NCI-H2107 treated with DMSO at 0.1 percent for 48 hours (cell line): ENCODE data around the gene HAND2.

Experiments
- DNase-seq: peaks from one replicate; lab custom pipeline; 2025; ENCODE audit not compliant: unreplicated experiment; lab: John Stamatoyannopoulos, UW

Gene HAND2

DNA sequence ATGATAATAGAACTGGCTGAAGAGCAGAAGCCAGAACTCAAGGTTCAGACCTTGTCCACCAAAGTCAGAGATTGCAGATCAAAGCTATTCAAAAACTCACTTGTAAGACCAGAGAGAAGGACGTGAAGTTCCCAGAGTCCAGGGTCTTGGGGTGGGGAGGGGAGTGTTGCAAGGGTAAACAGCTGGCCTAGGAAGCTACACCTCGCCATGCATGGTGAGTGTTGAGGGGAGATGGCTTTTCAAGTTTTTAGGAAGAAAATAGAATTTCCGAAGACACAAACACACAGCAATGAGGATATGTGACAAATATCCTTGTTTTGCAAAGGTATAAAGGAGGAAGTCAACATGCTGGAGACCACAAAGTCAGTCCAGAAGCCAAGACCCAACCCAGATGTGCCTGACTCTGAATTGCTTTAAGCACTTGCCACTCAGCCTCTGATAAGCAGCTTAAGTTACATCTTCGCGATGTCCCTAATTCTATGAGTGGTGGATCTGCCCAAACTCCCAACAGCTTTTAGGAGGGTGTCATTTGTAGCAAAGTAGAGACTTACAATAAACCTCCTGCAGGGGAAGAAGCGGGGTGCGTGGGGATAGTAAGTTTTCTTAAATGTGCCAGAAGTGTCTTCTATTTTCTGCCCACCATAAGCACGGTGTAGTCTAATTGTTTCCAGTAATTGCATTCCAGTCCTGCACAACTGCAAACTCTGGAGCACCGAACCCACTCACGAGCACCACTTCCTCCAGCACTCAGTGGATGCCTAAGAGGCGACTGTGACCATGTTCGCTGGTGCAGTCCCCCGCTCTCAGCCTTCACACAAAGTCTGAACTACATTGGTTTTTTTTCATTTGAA, 26.5 kb downstream of the HAND2 start:
- DNase-seq: no peak

DNA sequence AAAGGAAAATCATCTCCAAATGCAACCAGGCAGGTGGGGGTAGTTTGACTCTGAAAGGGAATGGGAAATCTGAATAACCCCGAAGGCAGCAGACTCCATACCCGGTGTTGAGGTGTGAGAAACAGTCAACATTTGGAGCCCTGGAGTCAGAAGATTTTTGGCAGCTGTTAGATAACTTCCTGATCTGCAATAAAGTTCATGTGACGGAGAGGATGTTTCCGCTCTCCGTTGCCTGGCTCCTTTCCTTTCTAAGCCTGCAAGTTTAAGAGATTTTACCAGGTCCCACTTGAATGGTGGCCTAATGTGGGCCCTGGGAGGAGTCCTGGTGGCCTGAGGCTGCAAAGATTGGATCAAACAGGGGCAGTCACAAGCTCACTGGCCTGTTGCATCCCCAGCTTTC, 27.7 kb downstream of the HAND2 start:
- DNase-seq: no peak

DNA sequence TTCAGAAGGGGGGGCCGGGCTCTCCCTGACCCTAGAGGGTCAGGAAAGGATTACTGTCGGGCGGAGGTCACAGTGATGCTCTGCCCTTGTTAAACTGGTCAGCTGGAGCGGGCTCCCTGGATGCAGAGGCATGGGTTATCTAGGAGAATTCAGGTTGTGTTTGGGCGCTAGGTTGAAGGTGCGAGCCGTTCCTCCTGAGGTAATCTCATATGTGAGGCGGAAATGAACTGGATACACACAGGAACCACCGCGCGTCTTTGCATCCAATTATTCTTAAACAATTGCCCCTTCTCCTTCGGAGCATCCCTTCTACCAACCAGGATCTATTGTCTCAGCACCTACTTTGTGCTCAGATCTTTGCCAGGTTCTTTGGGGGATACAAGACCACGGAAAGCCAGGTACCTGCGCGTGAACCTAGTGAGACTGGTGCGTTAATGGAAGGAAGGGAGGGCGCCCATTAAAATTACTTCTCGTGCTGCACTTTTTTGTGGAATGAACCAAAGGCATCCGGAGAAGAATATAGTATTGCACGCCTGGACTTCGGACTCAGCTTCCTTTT, 28.4 kb downstream of the HAND2 start:
- no peak for DNase-seq

DNA sequence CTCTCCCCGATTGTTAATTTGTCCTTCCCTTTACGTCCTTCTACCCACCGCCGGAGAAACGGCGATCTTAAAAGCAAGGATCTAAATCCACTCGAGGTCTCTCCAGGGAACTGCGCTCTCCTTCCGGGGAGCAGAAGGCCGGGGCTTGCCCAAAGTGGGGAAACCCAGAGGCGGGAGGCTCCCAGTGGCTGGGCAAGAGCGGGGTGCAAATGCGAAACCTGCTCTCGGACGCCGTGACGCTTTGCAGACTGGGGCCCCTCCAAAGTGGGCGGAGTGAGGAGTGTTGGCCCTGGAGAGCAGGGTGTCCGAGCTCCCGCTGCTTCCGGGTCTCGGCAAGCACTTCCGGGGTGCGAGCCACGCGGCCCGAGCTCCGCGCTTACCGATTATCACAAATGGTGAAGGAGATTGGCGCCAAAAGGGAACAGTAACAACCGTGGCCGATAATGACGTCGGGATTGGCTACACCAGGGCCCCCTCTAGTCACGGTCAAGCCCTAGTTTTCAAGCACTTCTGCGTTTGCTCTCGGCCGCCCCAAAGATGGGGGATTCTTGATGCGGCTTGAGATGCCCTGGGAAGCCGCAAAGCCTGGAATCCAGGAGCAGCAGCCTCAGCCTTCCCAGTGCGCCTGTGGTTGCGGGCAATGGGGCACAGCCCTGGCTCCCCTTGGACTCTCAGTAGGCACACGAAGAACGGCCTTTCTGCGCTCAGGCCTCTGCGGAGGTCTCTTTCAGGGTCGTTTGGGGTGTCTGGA, 29.0 kb downstream of the HAND2 start:
- DNase-seq: no peak

DNA sequence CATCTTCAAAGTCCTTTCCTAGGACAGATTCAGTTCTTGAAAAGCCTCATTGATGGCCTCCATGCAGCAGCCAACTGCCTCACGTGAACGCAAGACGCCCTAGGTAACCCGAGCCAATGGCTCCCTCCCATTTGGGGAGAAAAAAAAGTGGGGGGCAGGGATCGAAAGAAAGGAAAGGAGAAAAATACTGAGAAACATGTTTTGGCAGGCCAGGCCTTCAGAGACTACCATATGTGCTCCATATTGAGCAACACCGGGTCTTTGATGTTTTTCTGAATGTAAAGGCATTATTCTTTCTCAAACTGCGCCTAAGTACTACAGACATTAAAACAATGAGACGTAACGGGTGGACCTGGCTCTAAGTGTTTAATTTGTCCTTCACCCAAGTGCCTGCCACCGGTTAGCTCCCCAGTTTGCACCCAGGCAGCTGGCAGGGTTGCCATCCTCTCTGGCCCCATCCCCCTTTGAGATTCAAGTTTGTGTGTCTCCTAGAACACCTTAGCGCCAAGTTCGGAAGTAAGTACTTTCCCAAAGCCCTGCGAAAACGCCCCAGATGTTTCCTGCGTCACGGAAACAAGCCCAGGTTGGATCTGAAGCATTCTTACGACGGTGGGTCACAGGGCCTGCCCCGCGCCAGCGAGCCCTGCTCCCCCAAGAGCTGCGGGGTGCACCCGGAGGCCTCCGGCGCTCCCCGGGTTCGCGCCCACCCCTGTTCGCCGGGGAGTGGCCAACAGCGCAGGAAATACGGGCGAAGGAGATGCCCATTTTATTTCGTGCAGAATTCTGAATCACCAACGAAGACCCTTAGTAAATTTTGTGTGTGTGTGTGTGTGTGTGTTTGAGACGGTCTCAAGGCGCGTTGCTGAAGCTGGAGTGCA, 30.1 kb downstream of the HAND2 start:
- no peak for DNase-seq

DNA sequence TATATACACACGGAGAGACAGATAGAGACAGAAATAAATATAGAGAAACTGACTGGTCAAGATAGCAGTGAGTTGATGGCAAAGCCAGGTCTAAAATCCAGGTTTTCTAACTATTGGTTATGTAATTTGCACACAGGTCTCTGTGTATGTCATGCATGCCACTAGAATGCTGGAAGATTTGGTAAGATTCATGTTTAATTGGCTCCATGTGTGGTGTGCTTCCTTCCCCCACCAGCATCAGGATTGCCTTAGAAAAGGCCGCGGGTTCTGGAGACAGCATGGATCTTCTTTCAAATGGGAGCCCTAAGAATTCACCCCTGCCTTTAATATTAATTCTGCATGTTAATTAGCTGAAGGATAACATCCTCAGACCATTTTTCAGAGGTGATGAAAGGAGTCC, 31.3 kb downstream of the HAND2 start:
- no peak for DNase-seq

DNA sequence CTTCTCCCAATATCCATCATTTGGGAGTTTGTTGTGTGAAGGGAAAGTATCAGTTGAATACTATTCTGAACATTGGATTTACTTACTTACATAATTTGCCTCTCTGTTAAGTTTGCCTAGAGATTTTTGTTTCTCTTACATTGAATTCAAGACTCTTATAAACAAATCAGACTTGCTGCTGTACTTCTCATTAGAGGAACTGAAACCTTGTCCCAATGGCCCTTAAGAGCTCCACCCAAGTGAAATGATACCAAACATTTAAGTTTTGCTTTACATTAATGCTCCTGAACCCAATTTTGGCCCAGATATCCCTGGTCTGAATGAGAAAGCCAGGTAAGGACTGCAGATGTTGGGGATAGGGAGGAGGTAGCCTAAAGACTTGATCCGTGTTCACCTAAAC, 32.0 kb downstream of the HAND2 start:
- no peak for DNase-seq

DNA sequence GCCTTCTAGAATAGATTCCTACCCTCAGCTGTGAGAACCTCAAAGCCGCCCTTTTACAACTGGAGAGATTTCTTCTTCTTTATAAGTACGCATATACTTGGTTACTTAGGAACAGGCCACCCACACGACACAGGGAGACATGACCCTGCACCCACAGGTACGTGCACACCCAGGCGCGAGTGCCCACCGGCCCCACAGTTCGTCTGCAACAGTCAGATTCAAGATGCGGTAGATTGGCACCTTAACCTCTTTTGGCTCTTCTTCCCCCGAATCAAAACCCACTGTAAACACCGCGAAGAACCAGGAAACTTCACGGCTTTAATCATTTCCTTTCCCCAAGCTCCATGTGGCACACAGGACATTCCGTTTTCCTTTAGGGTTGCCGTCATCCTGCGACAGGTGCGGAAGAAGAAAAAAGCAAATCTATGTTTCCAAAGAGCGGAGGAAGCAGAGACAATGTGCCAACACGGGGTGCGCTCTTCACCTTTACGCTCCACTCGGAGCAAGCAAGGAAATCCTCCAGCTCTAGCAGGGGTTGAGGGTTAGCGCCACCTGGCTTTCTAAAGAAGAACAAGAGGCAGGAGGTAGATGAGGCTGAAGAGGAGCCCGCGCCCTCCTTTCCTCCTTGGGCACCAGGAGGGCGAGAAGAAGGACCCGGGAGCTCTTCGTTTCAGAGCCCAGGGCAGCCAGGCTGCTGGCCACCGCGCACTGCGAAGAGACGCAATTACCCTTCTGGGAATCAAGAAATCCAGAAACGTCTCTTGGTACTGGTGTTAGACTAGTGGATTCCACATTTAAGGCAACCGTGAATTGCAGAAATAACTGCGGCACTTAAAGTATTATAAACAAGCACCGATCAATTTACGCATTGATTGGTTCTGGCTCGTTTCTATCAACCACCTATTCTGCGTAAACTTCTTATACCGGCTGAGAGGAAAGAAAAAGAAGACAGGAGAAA, 35.7 kb downstream of the HAND2 start:
- DNase-seq: peak; percentile 40

DNA sequence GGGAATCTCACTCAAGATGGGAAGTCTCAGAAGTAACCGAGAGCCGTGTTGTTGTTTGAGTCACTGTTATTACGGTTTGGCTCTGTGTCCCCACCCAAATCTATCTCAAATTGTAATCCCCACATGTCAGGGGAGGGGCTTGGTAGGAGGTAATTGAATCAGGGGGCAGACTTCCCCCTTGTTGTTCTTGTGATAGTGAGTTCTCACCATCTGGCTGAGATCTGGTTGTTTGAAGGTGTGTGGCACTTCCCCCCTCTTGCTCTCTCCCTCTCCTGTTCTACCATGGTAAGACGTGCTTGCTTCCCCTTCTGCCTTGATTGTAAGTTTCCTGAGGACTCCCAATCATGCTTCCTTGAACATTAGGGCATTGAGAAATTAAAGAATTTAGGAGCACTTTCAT, 37.0 kb downstream of the HAND2 start:
- DNase-seq: no peak

DNA sequence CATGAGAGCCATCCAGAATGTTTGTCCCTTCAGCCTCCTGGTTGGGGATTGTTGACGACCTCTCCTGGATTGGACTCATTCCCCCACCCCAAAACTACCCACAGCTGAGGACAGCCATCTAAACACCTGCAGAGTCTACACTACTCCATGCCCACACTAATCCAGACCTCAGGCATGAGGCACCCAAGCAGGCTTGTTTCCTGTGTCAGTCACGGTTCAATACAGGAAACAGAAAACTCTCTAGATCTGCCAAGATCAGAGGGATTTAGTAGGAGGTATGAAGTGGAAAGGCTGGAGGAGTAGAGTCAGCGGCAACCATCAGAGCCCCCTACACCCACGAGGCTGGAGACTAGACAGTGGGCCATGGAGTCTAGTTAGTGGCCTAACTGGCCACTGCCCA, 37.7 kb downstream of the HAND2 start:
- no peak for DNase-seq

DNA sequence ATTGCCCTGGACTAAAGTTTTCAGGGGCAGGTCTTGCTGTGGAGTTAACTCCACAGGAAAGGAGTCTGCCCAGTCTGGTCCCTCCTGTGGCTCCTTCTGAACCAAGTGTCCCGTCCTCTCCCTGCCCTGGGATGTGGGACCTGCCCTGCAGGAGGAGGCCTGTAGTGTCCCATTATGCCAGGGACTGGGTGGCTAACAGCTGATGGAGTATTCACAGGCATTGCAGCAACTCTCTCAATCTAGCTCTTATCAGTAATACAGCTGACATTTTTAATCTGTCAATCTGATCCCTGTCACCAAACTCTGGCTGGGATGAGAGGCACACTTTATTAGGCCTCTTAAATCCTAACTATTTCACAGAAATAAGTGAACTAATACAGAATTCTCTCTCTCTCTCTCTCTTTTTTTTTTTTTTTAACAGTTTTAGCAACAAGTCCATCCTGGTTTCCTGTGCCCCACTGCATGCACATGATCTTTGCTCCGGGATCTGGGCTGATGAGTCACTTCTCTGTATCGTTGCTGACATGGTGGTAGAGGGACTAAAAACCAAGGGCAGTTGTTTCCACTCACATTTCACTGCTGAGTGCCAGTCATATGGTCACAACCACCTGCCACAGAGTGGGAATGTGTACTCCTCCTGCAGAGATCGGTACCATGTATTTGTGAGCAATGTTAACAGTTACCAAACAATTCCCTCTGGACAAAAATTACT, 39.1 kb downstream of the HAND2 start:
- DNase-seq: no peak

DNA sequence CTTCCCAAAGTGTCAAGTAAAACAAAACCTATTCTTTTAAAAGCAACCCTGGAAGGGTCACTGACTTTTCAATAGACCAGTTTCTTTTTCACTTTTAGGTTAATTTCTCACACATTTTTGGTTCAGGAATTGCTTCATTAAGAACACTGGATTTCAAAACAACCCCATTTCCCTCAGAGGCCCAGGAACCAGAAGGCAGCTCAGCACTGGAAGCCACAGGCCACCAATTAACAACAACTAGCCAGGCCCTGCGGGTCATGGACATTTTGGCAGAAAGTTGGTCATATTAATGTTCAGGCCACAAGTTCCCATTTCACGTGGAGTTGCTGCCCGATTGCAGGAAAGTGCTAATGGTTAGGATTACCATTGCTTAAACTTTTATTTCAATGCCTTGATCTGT, 39.8 kb downstream of the HAND2 start:
- no peak for DNase-seq

DNA sequence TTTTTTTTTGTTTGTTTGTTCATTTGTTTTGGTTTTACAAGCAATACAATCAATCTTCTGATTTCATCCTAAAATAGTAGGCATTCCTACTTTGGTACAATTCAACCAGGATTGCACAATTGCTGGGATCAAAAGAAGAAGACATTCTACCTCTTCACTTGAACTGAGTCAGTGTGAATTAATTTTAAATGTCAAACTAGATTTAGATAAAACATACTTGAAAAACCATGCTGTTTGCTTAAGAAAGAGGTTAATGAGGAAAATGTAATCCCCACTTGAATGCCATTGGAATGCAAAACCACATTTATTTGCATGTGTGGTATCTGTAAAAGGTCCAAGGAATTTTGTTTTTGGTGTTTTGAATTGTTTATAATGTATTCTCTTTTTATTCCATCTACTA, 40.5 kb downstream of the HAND2 start:
- DNase-seq: no peak

DNA sequence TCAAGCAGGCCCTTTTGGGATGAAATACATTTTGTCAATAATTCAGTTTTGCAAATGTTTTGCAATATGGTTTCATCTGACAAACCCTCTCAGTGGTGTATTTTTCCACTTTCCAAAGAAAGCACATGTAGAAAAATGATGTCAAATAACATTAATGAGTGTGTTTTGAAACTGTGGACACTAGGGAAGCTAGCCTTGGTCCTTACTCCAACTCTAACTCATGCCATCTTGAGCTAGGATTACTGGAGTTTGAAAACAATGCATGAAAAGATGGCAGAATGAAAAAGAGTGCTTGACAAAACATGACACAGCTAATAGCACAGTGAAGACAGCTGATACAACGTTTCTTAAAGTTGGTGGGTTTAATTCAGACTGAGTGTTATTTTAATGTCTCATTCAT, 41.4 kb downstream of the HAND2 start:
- DNase-seq: no peak

DNA sequence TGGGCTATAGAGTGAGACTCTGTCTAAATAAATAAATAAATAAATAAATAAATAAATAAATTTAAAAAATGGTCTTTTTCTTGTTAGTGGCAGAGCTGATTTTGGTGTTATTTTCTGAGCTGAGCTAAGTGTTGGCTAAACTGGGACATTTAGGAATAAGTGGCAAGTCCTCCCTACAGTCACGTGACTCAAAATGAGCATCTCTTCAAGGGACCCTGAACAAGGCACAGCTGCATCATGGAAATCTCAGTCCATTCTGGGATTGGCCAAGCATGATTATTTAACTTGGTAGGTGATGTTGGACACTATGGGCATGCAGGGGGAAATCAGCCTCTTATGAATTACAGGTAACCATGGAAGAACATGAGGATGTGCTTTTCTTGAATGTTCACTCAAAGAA, 42.0 kb downstream of the HAND2 start:
- no peak for DNase-seq

DNA sequence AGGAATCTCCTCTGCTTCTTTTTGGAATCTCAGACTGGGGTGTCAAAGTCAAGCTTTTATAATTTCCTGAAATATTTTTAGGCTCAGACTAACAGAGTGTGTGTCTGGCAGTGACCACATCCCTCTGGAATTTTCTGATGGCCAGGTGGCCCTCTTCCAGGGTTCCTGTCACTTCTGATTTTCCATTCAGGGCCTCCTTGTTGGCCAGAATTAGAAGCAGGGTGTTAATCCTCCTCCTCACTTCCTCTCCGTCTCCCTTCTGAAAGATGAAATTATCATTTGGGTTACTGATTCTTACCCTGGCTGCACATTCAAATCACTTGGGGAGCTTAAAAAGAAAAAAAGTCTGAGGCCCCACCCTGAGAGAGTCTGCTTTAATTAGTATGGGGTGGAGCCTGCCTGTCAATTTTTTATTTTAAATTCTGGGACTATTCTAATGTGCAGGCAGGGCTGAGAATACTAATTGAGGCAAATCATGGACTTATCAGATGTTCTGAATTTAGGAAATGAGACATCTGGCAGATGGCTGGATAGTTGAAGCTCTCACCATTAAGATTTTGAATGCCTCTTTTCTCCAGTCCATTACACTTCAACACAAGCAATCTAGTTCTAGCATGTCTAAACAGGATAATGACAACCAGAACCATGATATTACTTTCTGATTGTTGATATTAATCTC, 43.2 kb downstream of the HAND2 start:
- DNase-seq: no peak

DNA sequence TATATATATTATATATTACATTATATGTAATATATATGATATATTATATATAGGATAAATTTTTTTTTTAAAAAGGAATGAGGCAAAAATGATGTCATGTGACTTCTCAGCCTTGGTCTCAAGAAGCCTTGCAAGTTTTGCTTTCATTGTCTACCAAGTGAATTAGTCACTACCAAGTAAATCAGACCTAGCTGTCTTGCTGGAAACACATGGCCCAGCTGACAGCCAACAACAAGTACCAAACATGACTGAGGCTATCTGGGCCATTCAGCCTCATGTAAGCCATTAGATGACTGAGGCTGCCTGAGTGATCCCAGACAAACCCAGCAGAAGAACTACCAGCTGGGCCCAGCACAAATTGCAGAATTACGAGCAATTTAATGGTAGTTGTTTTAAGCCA, 44.9 kb downstream of the HAND2 start:
- DNase-seq: no peak

DNA sequence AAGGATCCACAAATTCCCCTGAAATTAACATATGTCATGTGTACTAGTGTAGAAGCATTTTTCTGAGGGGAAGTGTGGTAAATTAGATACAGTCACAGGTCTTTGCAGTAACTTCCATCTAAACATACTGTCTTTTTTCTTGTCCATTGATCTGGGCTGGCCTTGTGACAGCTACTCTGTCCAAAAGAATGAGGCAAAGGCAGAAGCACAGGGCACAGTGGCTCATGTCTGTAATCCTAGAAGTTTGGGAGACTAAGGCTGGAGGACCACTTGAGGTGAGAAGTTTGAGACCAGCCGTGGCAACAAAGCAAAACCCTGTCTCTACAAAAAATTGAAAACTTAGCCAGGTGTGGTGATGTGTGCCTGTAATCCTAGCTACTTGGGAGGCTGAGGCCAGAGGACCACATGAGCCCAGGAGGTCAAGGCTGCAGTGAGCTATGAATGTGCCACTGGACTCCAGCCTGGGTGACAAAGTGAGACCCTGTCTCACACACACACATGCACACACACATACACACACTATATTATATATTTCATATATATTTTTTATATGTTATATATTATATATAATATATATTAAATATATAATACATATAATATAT, 47.6 kb downstream of the HAND2 start:
- no peak for DNase-seq

DNA sequence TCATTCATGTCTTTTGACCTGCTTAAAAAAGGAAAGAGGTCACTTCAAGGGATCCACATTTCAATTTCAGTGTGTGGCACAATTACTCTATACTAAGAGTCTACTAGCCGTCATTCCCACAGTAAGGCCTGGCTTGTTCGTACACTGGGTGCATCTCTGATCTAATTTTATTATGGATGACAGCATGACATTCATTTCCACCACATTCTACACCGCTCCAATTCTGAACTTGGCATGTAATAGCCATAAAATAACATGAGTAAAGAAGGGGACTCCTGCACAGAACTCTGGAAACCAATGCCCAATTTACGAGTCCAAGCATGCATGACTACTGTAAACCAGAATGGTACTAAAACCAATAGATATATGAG, 51.1 kb downstream of the HAND2 start:
- DNase-seq: no peak
